Fibroblast of pulmonary artery (primary cell): ENCODE measurements around the gene ZNF438.
A peak's percentile ranks its signal among the peaks of the same experiment; 100 is the strongest.

Source experiments
- DNase-seq: peaks from one replicate; pipeline ENCODE4 v3.0.0-alpha.2; 2010; ENCODE audit warnings: low read depth
- H3K4me3 ChIP-seq: replicated peaks from 2 replicates; pipeline ENCODE4 v1.5.1; 2011; ENCODE audit warnings: low read depth, mild to moderate bottlenecking, control low read depth, low read length, moderate library complexity
- CTCF ChIP-seq: IDR thresholded peaks from 2 replicates; pipeline ENCODE4 v1.5.1; 2011; ENCODE audit warnings: mild to moderate bottlenecking, control low read depth, low read length, inconsistent platforms; ENCODE audit errors: missing control alignments

ZNF438 gene

GRCh38 chr10:30980951-30981616 is 50.6 kb downstream of the ZNF438 start:
- H3K4me3 ChIP-seq: no peak overlapping the region
- no peak for TF ChIP-seq CTCF
- peak; percentile 92 for DNase-seq

GRCh38 chr10:30979956-30980355 is 51.7 kb downstream of the ZNF438 start:
- TF ChIP-seq CTCF: no peak
- DNase-seq: no peak
- no peak overlapping the region for H3K4me3 ChIP-seq

- no peak overlapping the region for H3K4me3 ChIP-seq
- no peak for TF ChIP-seq CTCF
- no peak for DNase-seq
These were observed 52.8 kb downstream of the ZNF438 start for GRCh38 chr10:30978843-30979242.

GRCh38 chr10:30977385-30977784 is 54.3 kb downstream of the ZNF438 start:
- H3K4me3 ChIP-seq: no peak overlapping the region
- no peak for DNase-seq
- no peak for TF ChIP-seq CTCF

- H3K4me3 ChIP-seq: no peak overlapping the region
- no peak for DNase-seq
- TF ChIP-seq CTCF: no peak
These were observed 56.8 kb downstream of the ZNF438 start for GRCh38 chr10:30974773-30975415.

GRCh38 chr10:30974355-30974754 is 57.3 kb downstream of the ZNF438 start:
- no peak for DNase-seq
- no peak overlapping the region for H3K4me3 ChIP-seq
- no peak for TF ChIP-seq CTCF

GRCh38 chr10:30973737-30974136 is 57.9 kb downstream of the ZNF438 start:
- no peak for DNase-seq

More at GRCh38 chr10:30973737-30974136, 57.9 kb downstream of the ZNF438 start:
- no peak overlapping the region for H3K4me3 ChIP-seq
- no peak for TF ChIP-seq CTCF
